SIG-M5 treated with dmso at 0.1 percent for 504 hours (cell line): ENCODE results near the gene LRRC27.

ENCODE experiments used
- DNase-seq: peaks from one replicate; lab custom pipeline; 2025; ENCODE audit not compliant: unreplicated experiment; lab: John Stamatoyannopoulos, UW

LRRC27 gene

GRCh38 chr10:132423966-132424861, 92.2 kb downstream of the LRRC27 start:
- DNase-seq: no peak

GRCh38 chr10:132425029-132425756, 93.2 kb downstream of the LRRC27 start:
- no peak for DNase-seq

- no peak for DNase-seq
These were observed 93.8 kb downstream of the LRRC27 start for GRCh38 chr10:132425757-132426155.

GRCh38 chr10:132427006-132427771, 95.2 kb downstream of the LRRC27 start:
- no peak for DNase-seq

- no peak for DNase-seq
These were observed 96.0 kb downstream of the LRRC27 start for GRCh38 chr10:132427939-132428367.

- DNase-seq: no peak
These were observed 96.5 kb downstream of the LRRC27 start for GRCh38 chr10:132428486-132428995.
